Adrenal gland (tissue), 12 donors: ENCODE measurements around the gene PKLR. TPM values are rescaled to one million over a fixed set of nuclear protein-coding genes. Genes with fewer than 3 reads are reported as not detected.
"Not testable (repeated sequence)": the region's sequence is repeated elsewhere in the genome, so short reads cannot be mapped to it uniquely, and the experiment has no call there.

Experiments
- DNase-seq, 7 donors: peaks; one replicate each; pipeline ENCODE4 v3.0.0-alpha.2; 2019 to 2020
- H3K27ac ChIP-seq, 5 donors: fragments of 200-600 bp; sonication (generic) in 4 of 5; 1 replicate in 3 of 5; 2 replicates in 2 of 5; pipeline versions ENCODE4 v1.5.1 to v1.8.0; 2016 to 2020; ENCODE audit warnings: mild to moderate bottlenecking in 1 of 5
- H3K27me3 ChIP-seq: fragments of 200-600 bp; 2 replicates; pipeline ENCODE4 v1.8.0; 2021
- H3K36me3 ChIP-seq, 2 donors: fragments of 200-600 bp; replicated peaks in 1 of 2; 1 replicate in 1 of 2; 2 replicates in 1 of 2; pipeline versions ENCODE4 v1.5.1 to v1.8.0; 2018 to 2022
- H3K4me1 ChIP-seq, 2 donors: fragments of 200-600 bp; replicated peaks in 1 of 2; 1 replicate in 1 of 2; 2 replicates in 1 of 2; pipeline versions ENCODE4 v1.5.1 to v1.8.0; 2018 to 2021
- H3K4me3 ChIP-seq, 4 donors: fragments of 200-600 bp; sonication (generic) in 3 of 4; one replicate each; pipeline ENCODE4 v1.5.1; 2016 to 2018
- H3K9me3 ChIP-seq, 3 donors: fragments of 200-600 bp; sonication (generic) in 1 of 3; replicated peaks in 1 of 3; 1 replicate in 2 of 3; 2 replicates in 1 of 3; pipeline versions ENCODE4 v1.5.1 to v1.8.0; 2016 to 2021
- POLR2A ChIP-seq, 2 donors: fragments of 450-650 bp; IDR thresholded peaks; one replicate each; pipeline ENCODE4 v1.6.1; 2017; ENCODE audit warnings: antibody characterized with exemption in 2 of 2, mild to moderate bottlenecking in 2 of 2, moderate library complexity in 1 of 2
- WGBS, 4 donors: extraction: QIAGEN DNeasy Blood & Tissue Kit in 2 of 4; methylation state at CpG; one replicate each; pipeline versions ENCODE4 v1.1.5 to v1.1.7; 2013 to 2017; 5-methylcytosine and 5-hydroxymethylcytosine counted together
- intact Hi-C, 2 donors: fragments of 100-400 bp; cut with DNase I; formaldehyde crosslinking; loops; one replicate each; pipeline versions ENCODE4 v1.14.1 to v1.15.0; 2022 to 2023
- polyA plus RNA-seq, 3 donors: library from polyadenylated mRNA; stranded (reverse); fragments of 200-250 nt in 2 of 3; fragments of 350-450 nt in 1 of 3; fragmentation: Illumina TruSeq in 1 of 3; extraction: RNeasy Lipid Tissue Mini Kit (QIAGEN cat#74804) in 1 of 3; gene quantifications; one replicate each; pipeline ENCODE4 v1.2.3, GENCODE V29; 2013 to 2014
- total RNA-seq, 9 donors: library from RNA; depleted of rRNA in 4 of 9; stranded (reverse); fragments of >200 nt in 4 of 9; fragments of 120-200 nt in 1 of 9; fragmentation: NEBNext Ultra II Directional in 1 of 9; extraction: Animal tissue kit (Norgen Biotek cat#: 25700) in 1 of 9; gene quantifications; one replicate each; pipeline versions ENCODE4 v1.1.0 to v1.2.4, GENCODE V29; 2013 to 2023
- TF ChIP-seq, protein P1 (sequence below), 6 experiments: fragments of 450-650 bp in 4 of 6; fragments of 200-600 bp in 2 of 6; sonication (generic) in 1 of 6; IDR thresholded peaks; 1 replicate in 5 of 6; 2 replicates in 1 of 6; pipeline versions ENCODE4 v1.5.1 to v1.8.0; 2016 to 2021; ENCODE audit warnings: antibody characterized with exemption in 6 of 6, mild to moderate bottlenecking in 2 of 6, moderate library complexity in 1 of 6
- donor health status: healthy with polysubstance abuse.
- donor health status: Bipolar disorder and iron deficiency.
- donor health status: DM: yes; HTN: yes; CAD: no.
- donor health status: DM: no; HTN: no; CAD: no.
- donor health status: DM: no; HTN: no; CAD: no.
- donor health status: DM: yes; HTN: yes; CAD: no.

Gene PKLR
- total and polyA plus RNA-seq, 12 donors: 0.10 to 0.34 (median 0.21) TPM; not detected in 8

DNA sequence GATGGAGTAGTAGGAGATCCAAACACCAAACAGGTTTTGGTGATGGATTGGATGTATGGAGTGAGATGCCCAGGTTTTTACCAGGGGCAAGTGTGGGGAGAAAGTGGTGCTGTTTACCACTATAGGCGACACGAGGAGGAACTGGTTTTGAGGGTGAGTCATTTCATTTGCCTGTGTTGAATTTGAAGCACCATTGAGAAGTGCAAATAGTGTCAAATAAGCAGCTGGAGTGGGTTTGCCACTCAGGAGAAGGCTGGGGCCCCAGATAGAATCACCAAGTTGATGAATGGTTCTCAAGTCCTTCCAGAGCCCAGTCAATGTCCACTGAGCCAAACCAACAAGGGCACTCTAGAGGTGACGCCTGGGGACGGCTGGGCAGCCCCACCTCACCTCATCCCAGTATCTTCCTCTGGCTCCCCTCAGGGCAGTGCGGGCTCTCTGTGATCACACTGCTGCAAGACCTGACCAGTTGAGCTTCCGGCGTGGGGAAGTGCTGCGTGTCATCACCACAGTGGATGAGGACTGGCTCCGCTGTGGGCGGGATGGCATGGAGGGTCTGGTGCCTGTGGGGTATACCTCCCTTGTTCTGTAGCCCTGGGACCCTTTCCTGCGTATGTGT is 28.9 kb upstream of the PKLR start:
- Histone ChIP-seq H3K4me1 (peaks cover 5 to 10% of the 10 kb centered on the region in 2 donors), H3K9me3 (no peaks in the 10 kb centered on the region), H3K4me3 (no peak overlapping the region), H3K27me3 (no peaks in the 10 kb centered on the region), H3K36me3 (peaks cover 0 to 60% of the 10 kb centered on the region in 2 donors), H3K27ac (no peak overlapping the region)
- TF ChIP-seq POLR2A (IDR thresholded peaks at IDR 0.05): no peak
- TF ChIP-seq, protein P1, sequence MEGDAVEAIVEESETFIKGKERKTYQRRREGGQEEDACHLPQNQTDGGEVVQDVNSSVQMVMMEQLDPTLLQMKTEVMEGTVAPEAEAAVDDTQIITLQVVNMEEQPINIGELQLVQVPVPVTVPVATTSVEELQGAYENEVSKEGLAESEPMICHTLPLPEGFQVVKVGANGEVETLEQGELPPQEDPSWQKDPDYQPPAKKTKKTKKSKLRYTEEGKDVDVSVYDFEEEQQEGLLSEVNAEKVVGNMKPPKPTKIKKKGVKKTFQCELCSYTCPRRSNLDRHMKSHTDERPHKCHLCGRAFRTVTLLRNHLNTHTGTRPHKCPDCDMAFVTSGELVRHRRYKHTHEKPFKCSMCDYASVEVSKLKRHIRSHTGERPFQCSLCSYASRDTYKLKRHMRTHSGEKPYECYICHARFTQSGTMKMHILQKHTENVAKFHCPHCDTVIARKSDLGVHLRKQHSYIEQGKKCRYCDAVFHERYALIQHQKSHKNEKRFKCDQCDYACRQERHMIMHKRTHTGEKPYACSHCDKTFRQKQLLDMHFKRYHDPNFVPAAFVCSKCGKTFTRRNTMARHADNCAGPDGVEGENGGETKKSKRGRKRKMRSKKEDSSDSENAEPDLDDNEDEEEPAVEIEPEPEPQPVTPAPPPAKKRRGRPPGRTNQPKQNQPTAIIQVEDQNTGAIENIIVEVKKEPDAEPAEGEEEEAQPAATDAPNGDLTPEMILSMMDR (IDR thresholded peaks at IDR 0.05): no peak
- DNase-seq: peak in 1 of 7 donors; percentile 50
- 86 to 93% (median 90%) methylated on average over 5 to 11 of the region's 11 CpGs for WGBS, 4 donors
- intact Hi-C loops: no loop called here

DNA sequence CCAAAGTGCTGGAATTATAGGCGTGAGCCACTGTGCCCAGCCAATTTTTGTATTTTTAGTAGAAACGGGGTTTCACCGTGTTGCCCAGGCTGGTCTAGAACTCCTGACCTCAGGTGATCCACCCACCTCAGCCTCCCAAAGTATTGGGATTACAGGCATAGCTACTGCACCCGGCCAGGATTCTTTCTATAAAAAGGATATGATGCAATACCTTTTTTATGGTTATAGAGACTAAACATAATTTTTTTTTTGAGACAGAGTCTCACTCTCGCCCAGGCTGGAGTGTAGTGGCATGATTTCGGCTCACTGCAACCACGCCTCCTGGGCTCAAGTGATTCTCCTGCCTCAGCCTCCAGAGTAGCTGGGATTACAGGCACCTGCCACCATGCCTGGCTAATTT is 27.6 kb upstream of the PKLR start:
- H3K27ac ChIP-seq, H3K27me3 ChIP-seq, DNase-seq, intact Hi-C loops, H3K9me3 ChIP-seq, H3K4me3 ChIP-seq: not testable (repeated sequence)
- Histone ChIP-seq H3K4me1 (peaks cover 5 to 12% of the 10 kb centered on the region in 2 donors), H3K36me3 (peaks cover 0 to 50% of the 10 kb centered on the region in 2 donors)
- 86 to 93% (median 87%) methylated on average over 7 of the region's 7 CpGs for WGBS, 4 donors

DNA sequence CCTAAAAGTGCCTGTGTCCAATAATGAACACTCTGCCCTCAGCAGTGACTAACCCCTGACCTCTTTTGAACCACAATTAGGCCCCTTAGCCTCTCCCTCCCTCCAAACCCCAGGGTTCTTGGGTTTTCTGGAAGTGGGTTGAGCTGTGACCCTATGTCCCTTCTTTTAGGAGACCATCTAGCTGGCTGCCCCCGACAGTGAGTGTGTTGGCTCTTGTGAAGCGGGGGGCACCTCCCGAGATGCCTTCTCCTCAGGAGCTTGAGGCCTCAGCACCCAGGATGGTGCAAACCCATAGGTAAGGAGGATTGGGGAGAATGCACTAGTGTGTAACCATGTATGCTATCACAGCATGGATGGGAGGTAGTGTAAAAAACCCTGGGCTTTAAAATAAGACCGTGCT is 26.7 kb upstream of the PKLR start:
- H3K27me3 ChIP-seq: no peaks in the 10 kb centered on the region
- TF ChIP-seq, protein P1 (IDR thresholded peaks at IDR 0.05): no peak
- TF ChIP-seq POLR2A (IDR thresholded peaks at IDR 0.05): no peak
- no peak overlapping the region for H3K4me3 ChIP-seq
- 83 to 90% (median 84%) methylated on average over 4 of the region's 4 CpGs for WGBS, 4 donors
- H3K27ac ChIP-seq: no peak overlapping the region
- H3K9me3 ChIP-seq: no peaks in the 10 kb centered on the region
- H3K4me1 ChIP-seq: peaks cover 6 to 12% of the 10 kb centered on the region in 2 donors
- DNase-seq: no peak
- peaks cover 0 to 47% of the 10 kb centered on the region in 2 donors for H3K36me3 ChIP-seq
- intact Hi-C loops: no loop called here

DNA sequence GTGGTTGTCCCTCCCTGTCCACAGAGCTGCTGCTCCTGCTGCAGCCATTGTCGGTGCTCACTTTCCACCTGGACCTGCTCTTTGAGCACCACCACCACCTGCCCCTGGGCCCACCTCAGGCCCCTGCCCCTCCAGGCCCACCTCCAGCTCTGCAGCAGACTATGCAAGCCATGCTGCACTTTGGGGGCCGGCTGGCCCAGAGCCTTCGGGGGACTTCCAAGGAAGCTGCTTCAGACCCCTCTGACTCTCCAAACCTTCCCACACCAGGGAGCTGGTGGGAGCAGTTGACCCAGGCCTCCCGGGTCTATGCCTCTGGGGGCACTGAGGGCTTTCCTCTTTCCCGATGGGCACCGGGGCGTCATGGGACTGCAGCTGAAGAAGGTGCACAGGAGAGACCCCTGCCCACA is 25.4 kb upstream of the PKLR start:
- peak in 1 of 7 donors; percentile 19 for DNase-seq
- intact Hi-C loops: no loop called here
- Histone ChIP-seq H3K27ac (no peak overlapping the region), H3K4me3 (no peak overlapping the region), H3K4me1 (peaks cover 20 to 24% of the 10 kb centered on the region in 2 donors), H3K9me3 (no peaks in the 10 kb centered on the region), H3K27me3 (no peaks in the 10 kb centered on the region), H3K36me3 (peaks cover 0 to 45% of the 10 kb centered on the region in 2 donors)
- TF ChIP-seq, protein P1 (IDR thresholded peaks at IDR 0.05): no peak
- TF ChIP-seq POLR2A (IDR thresholded peaks at IDR 0.05): no peak
- WGBS, 4 donors: 78 to 95% (median 91%) methylated on average over 4 to 7 of the region's 7 CpGs

DNA sequence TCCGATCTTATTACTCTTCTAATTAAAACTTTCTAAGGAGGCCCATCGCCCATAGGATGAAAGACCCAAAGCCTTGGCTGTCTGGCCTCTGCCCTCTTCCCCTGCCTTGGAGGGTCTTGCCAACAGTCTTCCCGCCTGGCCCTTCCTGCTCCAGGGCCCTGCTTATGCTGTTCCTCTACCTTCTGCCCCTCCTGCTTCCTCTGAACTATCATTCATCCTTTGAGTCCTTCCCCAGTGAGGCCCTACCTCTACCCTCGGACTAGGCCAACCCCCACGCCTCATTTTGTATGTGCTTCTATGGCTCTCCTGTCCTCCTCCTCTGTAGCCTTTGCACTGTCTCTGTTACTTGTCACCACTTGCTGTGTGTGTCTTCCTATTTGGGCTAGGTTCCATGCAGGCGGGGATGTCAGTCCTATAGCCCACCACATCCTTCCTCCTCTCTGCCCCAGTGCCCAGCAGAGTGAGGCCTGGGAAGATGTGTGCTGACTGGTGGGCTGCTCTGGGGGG is 24.8 kb upstream of the PKLR start:
- peak in 1 of 7 donors; percentile 15 for DNase-seq
- Histone ChIP-seq H3K4me3 (no peak overlapping the region), H3K9me3 (no peaks in the 10 kb centered on the region), H3K4me1 (peaks cover 25 to 29% of the 10 kb centered on the region in 2 donors), H3K27ac (no peak overlapping the region), H3K27me3 (no peaks in the 10 kb centered on the region), H3K36me3 (peaks cover 0 to 39% of the 10 kb centered on the region in 2 donors)
- intact Hi-C loops: no loop called here
- TF ChIP-seq, protein P1 (IDR thresholded peaks at IDR 0.05): no peak
- no peak for TF ChIP-seq POLR2A (IDR thresholded peaks at IDR 0.05)
- 78 to 89% (median 86%) methylated on average over 6 of the region's 6 CpGs for WGBS, 4 donors
